SK-N-SH (cell line): ENCODE measurements around the gene EDEM3. TPM values are rescaled to one million over a fixed set of nuclear protein-coding genes. Genes with fewer than 3 reads are reported as not detected.

Source experiments
- CTCF ChIA-PET: fragments of 300-600, 350-600 bp; formaldehyde crosslinking; extraction: SDS; loops from one replicate; lab custom pipeline; 2021; lab: Yijun Ruan, JAX
- POLR2A ChIA-PET: fragments of 350-600 bp; sonication (Branson Sonifier 250); formaldehyde crosslinking; extraction: SDS; loops from one replicate; lab custom pipeline; 2020; ENCODE audit warnings: antibody characterized with exemption, inconsistent platforms; lab: Yijun Ruan, JAX
- DNase-seq: peaks from one replicate; pipeline ENCODE4 v3.0.0; 2012
- H2AFZ ChIP-seq: fragments of 200-600 bp; sonication (generic); 2 replicates; pipeline ENCODE4 v1.8.1; 2016; ENCODE audit warnings: antibody characterized with exemption, mild to moderate bottlenecking, low read depth
- H3F3A ChIP-seq: fragments of 200-600 bp; sonication (generic); replicated peaks from 2 replicates; pipeline ENCODE3; 2016; ENCODE audit warnings: antibody characterized with exemption, mild to moderate bottlenecking; ENCODE audit not compliant: insufficient read depth
- H3K27ac ChIP-seq, 2 experiments: fragments of 200-500 bp in 1 of 2; fragments of 200-600 bp in 1 of 2; sonication (Bioruptor generic) in 1 of 2; sonication (generic), shearing (Covaris generic) in 1 of 2; 2 replicates each; pipeline versions ENCODE4 v1.5.1 to v1.6.1; 2014 to 2016; ENCODE audit warnings: low read depth in 2 of 2, inconsistent platforms in 1 of 2, low read length in 1 of 2, mild to moderate bottlenecking in 1 of 2, mixed read lengths in 1 of 2
- H3K27me3 ChIP-seq: fragments of 200-600 bp; sonication (generic), shearing (Covaris generic); 2 replicates; pipeline ENCODE4 v1.6.1; 2016; ENCODE audit warnings: mixed run types; ENCODE audit not compliant: insufficient read depth
- H3K36me3 ChIP-seq, 2 experiments: fragments of 200-500 bp in 1 of 2; fragments of 200-600 bp in 1 of 2; sonication (Bioruptor generic) in 1 of 2; sonication (generic) in 1 of 2; replicated peaks in 1 of 2; 2 replicates each; pipeline versions ENCODE3 to v1.5.1; 2014 to 2016; ENCODE audit warnings: low read length in 1 of 2, mild to moderate bottlenecking in 1 of 2; ENCODE audit not compliant: insufficient read depth in 2 of 2, control insufficient read depth in 1 of 2
- H3K4me1 ChIP-seq, 2 experiments: fragments of 200-500 bp in 1 of 2; fragments of 200-600 bp in 1 of 2; sonication (Bioruptor generic) in 1 of 2; sonication (generic), shearing (Covaris generic) in 1 of 2; 2 replicates each; pipeline versions ENCODE4 v1.5.1 to v1.6.1; 2014 to 2016; ENCODE audit warnings: low read depth in 1 of 2, low read length in 1 of 2, mixed run types in 1 of 2; ENCODE audit not compliant: insufficient read depth in 2 of 2, control insufficient read depth in 1 of 2
- H3K4me2 ChIP-seq: fragments of 200-600 bp; sonication (generic), shearing (Covaris generic); 2 replicates; pipeline ENCODE4 v1.6.1; 2017; ENCODE audit warnings: mixed run types
- H3K4me3 ChIP-seq, 2 experiments: fragments of 200-500 bp in 1 of 2; fragments of 200-600 bp in 1 of 2; sonication (Bioruptor generic) in 1 of 2; sonication (generic), shearing (Covaris generic) in 1 of 2; 2 replicates each; pipeline versions ENCODE4 v1.5.1 to v1.8.1; 2014 to 2016; ENCODE audit warnings: low read depth in 2 of 2, inconsistent platforms in 1 of 2, low read length in 1 of 2, mild to moderate bottlenecking in 1 of 2, mixed read lengths in 1 of 2, moderate library complexity in 1 of 2
- H3K79me2 ChIP-seq: fragments of 200-600 bp; sonication (generic); 2 replicates; pipeline ENCODE4 v1.8.1; 2017; ENCODE audit warnings: mild to moderate bottlenecking; ENCODE audit not compliant: insufficient read depth
- H3K9ac ChIP-seq: fragments of 200-600 bp; sonication (generic); 2 replicates; pipeline ENCODE4 v1.6.1; 2017; ENCODE audit warnings: mixed run types
- H3K9me2 ChIP-seq: fragments of 200-600 bp; sonication (generic); 2 replicates; pipeline ENCODE4 v1.6.1; 2017; ENCODE audit warnings: mixed run types
- H3K9me3 ChIP-seq: fragments of 200-600 bp; sonication (generic); 2 replicates; pipeline ENCODE4 v1.6.1; 2017; ENCODE audit warnings: mixed run types, mild to moderate bottlenecking, moderate library complexity
- H4K20me1 ChIP-seq: fragments of 200-600 bp; sonication (generic); 2 replicates; pipeline ENCODE4 v1.6.1; 2017; ENCODE audit warnings: mild to moderate bottlenecking, mixed run types; ENCODE audit not compliant: insufficient read depth
- ELF1 ChIP-seq: IDR thresholded peaks from 2 replicates; pipeline ENCODE4 v1.4.0; 2012
- EP300 ChIP-seq, 2 experiments: IDR thresholded peaks; 2 replicates each; pipeline versions ENCODE4 v1.4.0 to v1.6.1; 2012; ENCODE audit warnings: borderline replicate concordance in 1 of 2, low read depth in 1 of 2, low read length in 1 of 2
- EZH2phosphoT487 ChIP-seq: fragments of 200-600 bp; sonication (generic); IDR thresholded peaks from 2 replicates; pipeline ENCODE4 v1.6.1; 2017; ENCODE audit warnings: low read depth, mixed run types, mild to moderate bottlenecking, antibody characterized with exemption, moderate library complexity, borderline replicate concordance
- FOXJ3 ChIP-seq: sonication (generic); formaldehyde crosslinking; IDR thresholded peaks from 2 replicates; pipeline ENCODE4 v1.5.1; 2020; ENCODE audit warnings: mild to moderate bottlenecking, missing genetic modification reagents
- FOXM1 ChIP-seq: IDR thresholded peaks from 2 replicates; pipeline ENCODE4 v1.4.0; 2012; ENCODE audit warnings: low read depth, mild to moderate bottlenecking
- GABPA ChIP-seq: IDR thresholded peaks from 2 replicates; pipeline ENCODE4 v1.4.0; 2012; ENCODE audit warnings: low read depth, mild to moderate bottlenecking
- GATA2 ChIP-seq: sonication (generic); formaldehyde crosslinking; IDR thresholded peaks from 2 replicates; pipeline ENCODE4 v1.5.0; 2020; ENCODE audit warnings: mild to moderate bottlenecking, missing genetic modification reagents
- MEF2A ChIP-seq: IDR thresholded peaks from 2 replicates; pipeline ENCODE4 v1.4.0; 2012; ENCODE audit warnings: low read depth, borderline replicate concordance
- MXI1 ChIP-seq: IDR thresholded peaks from 2 replicates; pipeline ENCODE4 v1.6.1; 2012; ENCODE audit warnings: mild to moderate bottlenecking, low read depth, low read length, improper control_type of control experiment
- NFIC ChIP-seq: IDR thresholded peaks from 2 replicates; pipeline ENCODE4 v1.4.0; 2012; ENCODE audit warnings: borderline replicate concordance
- NRF1 ChIP-seq: IDR thresholded peaks from 2 replicates; pipeline ENCODE4 v1.6.1; 2012; ENCODE audit warnings: low read depth, mild to moderate bottlenecking, low read length
- POLR2AphosphoS5 ChIP-seq: IDR thresholded peaks from 2 replicates; pipeline ENCODE4 v1.6.1; 2012; ENCODE audit warnings: low read depth, low read length
- RCOR1 ChIP-seq: fragments of 150-350 bp; IDR thresholded peaks from 2 replicates; pipeline ENCODE4 v1.6.1; 2017; ENCODE audit warnings: antibody characterized with exemption, low read length
- REST ChIP-seq: IDR thresholded peaks from 2 replicates; pipeline ENCODE4 v1.6.1; 2012; ENCODE audit warnings: mild to moderate bottlenecking, low read depth, low read length, moderate library complexity
- RFX5 ChIP-seq: IDR thresholded peaks from 2 replicates; pipeline ENCODE4 v1.6.1; 2012; ENCODE audit warnings: mild to moderate bottlenecking, improper control_type of control experiment, low read length
- SIN3A ChIP-seq: IDR thresholded peaks from 2 replicates; pipeline ENCODE4 v1.6.1; 2012; ENCODE audit warnings: low read depth, mild to moderate bottlenecking, low read length, moderate library complexity, borderline replicate concordance
- SMC3 ChIP-seq: IDR thresholded peaks from 2 replicates; pipeline ENCODE4 v1.6.1; 2012; ENCODE audit warnings: low read depth, low read length, improper control_type of control experiment
- TAF1 ChIP-seq: IDR thresholded peaks from 2 replicates; pipeline ENCODE4 v1.6.1; 2012; ENCODE audit warnings: low read depth, mild to moderate bottlenecking, low read length, moderate library complexity, borderline replicate concordance
- TCF12 ChIP-seq: IDR thresholded peaks from 2 replicates; pipeline ENCODE4 v1.4.0; 2012
- TEAD4 ChIP-seq: IDR thresholded peaks from 2 replicates; pipeline ENCODE4 v1.4.0; 2012; ENCODE audit warnings: mild to moderate bottlenecking, borderline replicate concordance; ENCODE audit not compliant: insufficient read depth
- USF1 ChIP-seq: IDR thresholded peaks from 2 replicates; pipeline ENCODE4 v1.4.0; 2012; ENCODE audit warnings: low read depth, borderline replicate concordance
- YY1 ChIP-seq: IDR thresholded peaks from 2 replicates; pipeline ENCODE4 v1.4.0; 2012; ENCODE audit warnings: low read depth, mild to moderate bottlenecking
- WGBS: methylation state at CpG from one replicate; pipeline ENCODE4 v1.1.6; 2017; ENCODE audit warnings: low lambda C conversion rate; 5-methylcytosine and 5-hydroxymethylcytosine counted together
- polyA plus RNA-seq, 3 experiments: library from polyadenylated mRNA; depleted of rRNA; stranded (reverse); fragments of >200 nt; gene quantifications; 2 replicates each; pipeline ENCODE4 v1.2.3, GENCODE V29; 2012

EDEM3 gene
- polyA plus RNA-seq, 1 of the 3 experiments (the other 2 are of a cell fraction), result 28.6 TPM

GRCh38 chr1:184775329-184775728 lies 20.7 kb upstream of the EDEM3 start:
- H3K4me2 ChIP-seq, result no peak overlapping the region
- no peaks in the 10 kb centered on the region for H3K9me3 ChIP-seq
- H3K9me2 ChIP-seq, result no peaks in the 10 kb centered on the region
- CTCF ChIA-PET, result interaction anchor here (1.0 kb wide), 1 partner anchor 204 kb away, joined by 4 read pairs; no protein-coding TSS in a partner anchor
- no peaks in the 10 kb centered on the region for H4K20me1 ChIP-seq
- H3K36me3 ChIP-seq, result no peaks in the 10 kb centered on the region
- no peak overlapping the region for H2AFZ ChIP-seq
- H3K27ac ChIP-seq, result no peak overlapping the region
- no peak for TF ChIP-seq NFIC
- no peak for TF ChIP-seq SIN3A
- no peak for TF ChIP-seq FOXJ3 (CRISPR knock-in tag)
- no peak for TF ChIP-seq EZH2phosphoT487
- no peak for TF ChIP-seq FOXM1
- no peak for TF ChIP-seq USF1
- no peak for TF ChIP-seq TAF1
- no peak for TF ChIP-seq YY1
- no peak for TF ChIP-seq POLR2AphosphoS5
- no peak for TF ChIP-seq TCF12
- TF ChIP-seq GABPA, result no peak
- TF ChIP-seq MEF2A, result no peak
- TF ChIP-seq RCOR1, result no peak
- TF ChIP-seq RFX5, result no peak
- no peak for TF ChIP-seq EP300 (IDR thresholded peaks at IDR 0.05; ENCODE audit: borderline replicate concordance in 1 of 2, low read depth in 1 of 2, low read length in 1 of 2)
- no peak for TF ChIP-seq SMC3
- TF ChIP-seq ELF1, result no peak
- no peaks in the 10 kb centered on the region for H3K79me2 ChIP-seq
- no peak overlapping the region for H3K9ac ChIP-seq
- POLR2A ChIA-PET, result no interaction called here
- peaks cover 0 to 5% of the 10 kb centered on the region in 2 experiments; a peak in 1 of 4 replicates for H3K4me1 ChIP-seq
- DNase-seq, result no peak
- H3F3A ChIP-seq, result no peaks in the 10 kb centered on the region
- H3K4me3 ChIP-seq, result no peak overlapping the region
- no peaks in the 10 kb centered on the region for H3K27me3 ChIP-seq

- Histone ChIP-seq H3K79me2 (no peaks in the 10 kb centered on the region), H3K4me2 (no peak overlapping the region), H3K36me3 (no peaks in the 10 kb centered on the region), H3K4me3 (no peak overlapping the region), H3K4me1 (peaks cover 0 to 5% of the 10 kb centered on the region in 2 experiments; a peak in 1 of 4 replicates), H3F3A (no peaks in the 10 kb centered on the region), H3K9ac (no peak overlapping the region), H3K27ac (no peak overlapping the region), H4K20me1 (no peaks in the 10 kb centered on the region), H3K9me3 (no peaks in the 10 kb centered on the region), H2AFZ (no peak overlapping the region), H3K9me2 (no peaks in the 10 kb centered on the region), H3K27me3 (no peaks in the 10 kb centered on the region)
- POLR2A ChIA-PET, result no interaction called here
- WGBS, result 86% methylated on average over 4 of the region's 4 CpGs
- no peak for DNase-seq
- CTCF ChIA-PET, result interaction anchor here (1.0 to 1.4 kb wide), 2 partner anchors 9 to 397 kb away, joined by 3 read pairs; no protein-coding TSS in a partner anchor
- no peak for TF ChIP-seq RCOR1
- no peak for TF ChIP-seq EP300 (IDR thresholded peaks at IDR 0.05; ENCODE audit: borderline replicate concordance in 1 of 2, low read depth in 1 of 2, low read length in 1 of 2)
- no peak for TF ChIP-seq MXI1
- no peak for TF ChIP-seq TAF1
- no peak for TF ChIP-seq GABPA
- no peak for TF ChIP-seq GATA2 (CRISPR knock-in tag)
- no peak for TF ChIP-seq FOXM1
- no peak for TF ChIP-seq FOXJ3 (CRISPR knock-in tag)
- TF ChIP-seq TCF12, result no peak
- no peak for TF ChIP-seq EZH2phosphoT487
- TF ChIP-seq REST, result no peak
- TF ChIP-seq SMC3, result no peak
- TF ChIP-seq YY1, result no peak
- no peak for TF ChIP-seq NFIC
- TF ChIP-seq POLR2AphosphoS5, result no peak
- TF ChIP-seq NRF1, result no peak
- no peak for TF ChIP-seq TEAD4
- TF ChIP-seq MEF2A, result no peak
Observed at GRCh38 chr1:184773762-184774320, 19.2 kb upstream of the EDEM3 start.
